Gastrocnemius medialis (tissue), 4 donors: ENCODE data around the gene NLRP12. TPM values are rescaled to one million over a fixed set of nuclear protein-coding genes. Genes with fewer than 3 reads are reported as not detected.
"Not testable (repeated sequence)": the region's sequence is repeated elsewhere in the genome, so short reads cannot be mapped to it uniquely, and the experiment has no call there.

ENCODE experiments used
- ATAC-seq, 2 donors: fragments of 150-250 bp; one replicate each; pipeline ENCODE4 v1.9.1; 2016
- DNase-seq, 2 donors: peaks; one replicate each; pipeline ENCODE4 v3.0.0-alpha.2; 2019
- H3K27ac ChIP-seq, 4 donors: fragments of 200-600 bp; sonication (generic); 1 replicate in 1 of 4; 2 replicates in 3 of 4; pipeline ENCODE4 v1.5.1; 2016 to 2018; ENCODE audit warnings: mild to moderate bottlenecking in 2 of 4, moderate library complexity in 1 of 4
- H3K27me3 ChIP-seq, 3 donors: fragments of 200-600 bp; sonication (generic) in 2 of 3; 1 replicate in 1 of 3; 2 replicates in 2 of 3; pipeline versions ENCODE4 v1.5.1 to v1.6.0; 2016 to 2019; ENCODE audit warnings: mild to moderate bottlenecking in 1 of 3, moderate library complexity in 1 of 3
- H3K36me3 ChIP-seq, 2 donors: fragments of 200-600 bp; sonication (generic) in 1 of 2; one replicate each; pipeline ENCODE4 v1.5.1; 2017 to 2018
- H3K4me1 ChIP-seq, 2 donors: fragments of 200-600 bp; sonication (generic) in 1 of 2; one replicate each; pipeline ENCODE4 v1.5.1; 2016 to 2017; ENCODE audit warnings: mild to moderate bottlenecking in 2 of 2
- H3K4me3 ChIP-seq, 4 donors: fragments of 200-600 bp; sonication (generic) in 3 of 4; 1 replicate in 1 of 4; 2 replicates in 3 of 4; pipeline ENCODE4 v1.5.1; 2016 to 2019; ENCODE audit warnings: mild to moderate bottlenecking in 2 of 4
- H3K9me3 ChIP-seq, 3 donors: fragments of 200-600 bp; sonication (generic) in 2 of 3; 1 replicate in 1 of 3; 2 replicates in 2 of 3; pipeline ENCODE4 v1.5.1; 2016 to 2019
- CTCF ChIP-seq, 5 experiments: fragments of 450-650 bp in 3 of 5; fragments of 200-600 bp in 2 of 5; sonication (generic) in 2 of 5; IDR thresholded peaks in 4 of 5; conservative IDR thresholded peaks in 1 of 5; 1 replicate in 4 of 5; 2 replicates in 1 of 5; pipeline ENCODE4 v1.5.1; 2016 to 2019; ENCODE audit warnings: antibody characterized with exemption in 5 of 5, mild to moderate bottlenecking in 3 of 5, moderate library complexity in 3 of 5
- POLR2A ChIP-seq, 2 donors: fragments of 450-650 bp; IDR thresholded peaks; one replicate each; pipeline ENCODE4 v1.6.1; 2017; ENCODE audit warnings: antibody characterized with exemption in 2 of 2, mild to moderate bottlenecking in 2 of 2, moderate library complexity in 2 of 2
- in situ Hi-C, 4 donors: fragments of 200-750 bp; cut with MboI; loops; one replicate each; pipeline versions ENCODE4 v1.15.0 to v1.8.0; 2017; ENCODE audit warnings: low sequenced_read_pairs in 4 of 4
- intact Hi-C: fragments of 100-400 bp; cut with DNase I; formaldehyde crosslinking; loops from one replicate; pipeline ENCODE4 v1.15.1; 2023; ENCODE audit warnings: low total_unique reads
- total RNA-seq, 4 donors: library from RNA; depleted of rRNA; stranded (reverse); fragments of >200 nt; gene quantifications; one replicate each; pipeline versions ENCODE4 v1.1.0 to v1.2.3, GENCODE V29; 2016

Gene NLRP12
- total RNA-seq, result under 1 TPM in 3 of 4 donors, not detected in 1; 0.31 to 0.52 (median 0.35) TPM

DNA sequence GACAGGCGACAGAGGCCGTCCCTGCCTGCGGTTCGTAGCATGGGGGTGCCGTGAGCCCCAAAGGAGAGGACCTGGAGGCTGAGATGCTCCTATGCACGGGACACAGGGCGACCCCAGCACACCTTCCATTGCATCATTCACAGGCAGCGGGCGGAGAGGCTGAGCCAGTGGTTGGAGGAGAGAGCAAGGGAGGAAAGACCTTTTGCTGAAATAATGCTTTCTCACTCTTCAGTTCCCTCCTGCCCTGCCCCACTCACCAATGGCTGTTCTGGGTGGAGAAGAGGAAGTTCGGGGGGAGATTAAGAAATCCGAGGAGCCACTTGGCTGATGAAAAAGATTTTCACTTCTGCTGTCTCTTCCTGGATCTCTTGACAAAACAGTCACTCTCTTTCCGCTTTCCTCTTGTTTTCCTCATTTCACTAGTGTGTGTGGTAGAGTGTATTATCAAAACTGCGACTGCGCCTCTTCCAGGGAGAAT is at the start of gene NLRP12:
NLRP12 (minus strand) TSS at position 181 of the 478 bp plus-strand sequence; CDS start at position 41, 140 bp downstream.
- H3K36me3 ChIP-seq, result no peaks in the 10 kb centered on the region
- H3K27me3 ChIP-seq, result no peaks in the 10 kb centered on the region
- no peaks in the 10 kb centered on the region for H3K9me3 ChIP-seq
- in situ Hi-C loops, result no loop called here
- ATAC-seq, result peak in 1 of 2 donors; percentile 14
- TF ChIP-seq POLR2A (IDR thresholded peaks at IDR 0.05) (no peak), CTCF (IDR thresholded peaks at IDR 0.05 in 4 of 5, conservative IDR thresholded peaks at IDR 0.05 in 1 of 5) (no peak)
- H3K27ac ChIP-seq, result no peak within 1 kb of the TSS
- H3K4me3 ChIP-seq, result no peak within 1 kb of the TSS
- intact Hi-C loops, result no loop called here
- H3K4me1 ChIP-seq, result no peaks in the 10 kb centered on the region
- peak in 1 of 2 donors; percentile 26 for DNase-seq

DNA sequence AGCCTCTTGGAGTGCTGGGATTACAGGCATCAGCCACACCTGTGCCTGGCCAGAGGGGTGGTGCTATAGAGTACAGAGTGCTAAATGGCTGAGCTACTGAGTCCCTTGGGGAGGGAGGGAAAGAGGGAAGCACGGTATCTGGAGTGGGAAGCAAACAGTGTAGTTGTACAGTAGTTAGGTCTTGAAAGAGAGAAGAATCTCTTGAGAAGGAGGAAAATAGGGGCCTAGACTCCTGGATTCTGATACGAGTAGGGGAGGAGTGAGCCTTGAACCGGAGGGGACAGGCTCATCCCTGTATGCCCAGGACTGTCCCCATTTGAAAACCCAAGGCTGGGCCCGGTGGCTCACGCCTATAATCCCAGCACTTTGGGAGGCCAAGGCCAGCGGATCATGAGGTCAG is 48.6 kb upstream of the NLRP12 start:
- peaks cover 0 to 19% (median 13%) of the 10 kb centered on the region in 3 donors for H3K27me3 ChIP-seq
- no peak overlapping the region for H3K27ac ChIP-seq
- H3K4me3 ChIP-seq, result no peak overlapping the region
- no peak for ATAC-seq
- no peaks in the 10 kb centered on the region for H3K36me3 ChIP-seq
- no peak for TF ChIP-seq POLR2A (IDR thresholded peaks at IDR 0.05)
- no peak for DNase-seq
- H3K4me1 ChIP-seq, result peaks cover 0 to 11% of the 10 kb centered on the region in 2 donors
- H3K9me3 ChIP-seq, result no peaks in the 10 kb centered on the region
- intact Hi-C loops, result no loop called here
- in situ Hi-C loops, result no loop called here

DNA sequence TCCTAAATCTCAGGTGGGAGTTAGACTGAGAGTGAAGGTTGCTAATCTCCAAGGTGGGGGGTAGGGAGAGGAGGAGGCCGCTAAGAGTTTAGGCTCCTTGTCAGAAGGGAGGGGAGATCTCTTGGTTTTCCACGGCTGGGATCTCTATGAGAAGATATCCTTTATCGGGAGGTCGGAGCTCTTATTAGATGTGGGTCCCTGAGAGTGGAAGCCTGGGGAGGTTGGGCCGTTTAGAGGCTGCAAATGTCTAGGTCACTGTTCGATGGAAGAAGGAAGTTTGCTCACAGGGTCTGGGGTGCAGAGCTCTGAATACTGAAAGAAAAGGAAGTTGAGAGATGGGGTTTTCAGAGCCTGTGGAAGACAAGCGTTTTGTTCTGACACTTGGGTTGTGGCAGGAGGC is 47.3 kb upstream of the NLRP12 start:
- DNase-seq, result no peak
- no peak for TF ChIP-seq CTCF (IDR thresholded peaks at IDR 0.05 in 4 of 5, conservative IDR thresholded peaks at IDR 0.05 in 1 of 5)
- TF ChIP-seq POLR2A (IDR thresholded peaks at IDR 0.05), result no peak
- Histone ChIP-seq H3K4me3 (no peak overlapping the region), H3K9me3 (no peaks in the 10 kb centered on the region), H3K36me3 (no peaks in the 10 kb centered on the region), H3K27me3 (peaks cover 6 to 27% (median 21%) of the 10 kb centered on the region in 3 donors), H3K27ac (no peak overlapping the region), H3K4me1 (peaks cover 4 to 16% of the 10 kb centered on the region in 2 donors)
- intact Hi-C loops (no loop called here), in situ Hi-C loops (no loop called here)
- no peak for ATAC-seq

GRCh38 chr19:53870485-53870844 is 46.4 kb upstream of the NLRP12 start:
- peaks cover 4 to 16% of the 10 kb centered on the region in 2 donors for H3K4me1 ChIP-seq
- ATAC-seq, result no peak
- in situ Hi-C loops, result no loop called here

DNA sequence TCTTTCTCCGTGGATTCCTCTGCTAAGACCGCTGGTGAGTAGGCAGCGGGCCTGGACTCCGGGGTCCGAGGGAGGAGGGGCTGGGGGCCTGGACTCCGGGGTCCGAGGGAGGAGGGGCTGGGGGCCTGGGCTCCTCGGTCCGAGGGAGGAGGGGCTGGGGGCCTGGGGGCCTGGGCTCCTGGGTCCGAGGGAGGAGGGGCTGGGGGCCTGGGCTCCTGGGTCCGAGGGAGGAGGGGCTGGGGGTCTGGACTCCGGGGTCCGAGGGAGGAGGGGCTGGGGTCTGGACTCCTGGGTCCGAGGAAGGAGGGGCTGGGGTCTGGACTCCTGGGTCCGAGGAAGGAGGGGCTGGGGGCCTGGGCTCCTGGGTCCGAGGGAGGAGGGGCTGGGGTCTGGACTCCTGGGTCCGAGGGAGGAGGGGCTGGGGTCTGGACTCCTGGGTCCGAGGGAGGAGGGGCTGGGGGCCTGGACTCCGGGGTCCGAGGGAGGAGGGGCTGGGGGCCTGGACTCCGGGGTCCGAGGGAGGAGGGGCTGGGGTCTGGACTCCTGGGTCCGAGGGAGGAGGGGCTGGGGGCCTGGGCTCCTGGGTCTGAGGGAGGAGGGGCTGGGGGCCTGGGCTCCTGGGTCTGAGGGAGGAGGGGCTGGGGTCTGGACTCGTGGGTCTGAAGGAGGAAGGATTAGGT is 45.8 kb upstream of the NLRP12 start:
- DNase-seq, in situ Hi-C loops, H3K36me3 ChIP-seq, intact Hi-C loops, ATAC-seq, H3K9me3 ChIP-seq: not testable (repeated sequence)
- Histone ChIP-seq H3K27me3 (peaks cover 6 to 34% (median 23%) of the 10 kb centered on the region in 3 donors), H3K4me3 (peak overlapping the region; percentile 64 to 70 (median 67)), H3K27ac (peak overlapping the region; percentile 83 to 92 (median 86)), H3K4me1 (peaks cover 4 to 16% of the 10 kb centered on the region in 2 donors)

More at GRCh38 chr19:53870485-53870844, 46.4 kb upstream of the NLRP12 start:
- Histone ChIP-seq H3K36me3 (no peaks in the 10 kb centered on the region), H3K27me3 (peaks cover 6 to 34% (median 23%) of the 10 kb centered on the region in 3 donors), H3K27ac (peak overlapping the region; percentile 83 to 92 (median 86)), H3K9me3 (no peaks in the 10 kb centered on the region), H3K4me3 (no peak overlapping the region)
- TF ChIP-seq CTCF (IDR thresholded peaks at IDR 0.05 in 4 of 5, conservative IDR thresholded peaks at IDR 0.05 in 1 of 5) (no peak), POLR2A (IDR thresholded peaks at IDR 0.05) (no peak)
- DNase-seq, result no peak
- intact Hi-C loops, result no loop called here
